CD4-positive, CD25-positive, alpha-beta regulatory T cell (primary cell): Measurements from ENCODE around the gene ITGAL. TPM values are rescaled to one million over a fixed set of nuclear protein-coding genes. Genes with fewer than 3 reads are reported as not detected.
A peak's percentile ranks its signal among the peaks of the same experiment; 100 is the strongest.

ENCODE experiments used
- ATAC-seq, 2 donors: fragments of 150-1000 bp; cut with Tn5 transposase; one replicate each; pipeline ENCODE4 v1.10.0; 2021; ENCODE audit warnings: low read depth in 2 of 2, moderate number of reproducible peaks in 2 of 2, moderate library complexity in 1 of 2
- DNase-seq, 3 donors: peaks; one replicate each; pipeline versions ENCODE4 v3.0.0 to v3.0.0-alpha.2; 2012 to 2022; ENCODE audit warnings: mixed read lengths in 1 of 3
- H3K27ac ChIP-seq: one replicate; pipeline ENCODE4 v1.7.0; 2013; ENCODE audit warnings: mild to moderate bottlenecking, low read length; ENCODE audit not compliant: insufficient read depth, poor library complexity, severe bottlenecking
- H3K27me3 ChIP-seq: one replicate; pipeline ENCODE4 v1.7.0; 2013; ENCODE audit warnings: low read length; ENCODE audit not compliant: control insufficient read depth, insufficient read depth
- H3K36me3 ChIP-seq: one replicate; pipeline ENCODE4 v1.7.0; 2013; ENCODE audit warnings: mild to moderate bottlenecking, low read length, moderate library complexity; ENCODE audit not compliant: control insufficient read depth, insufficient read depth
- H3K4me1 ChIP-seq: 2 replicates; pipeline ENCODE4 v1.7.0; 2013; ENCODE audit warnings: mild to moderate bottlenecking, low read length; ENCODE audit not compliant: insufficient read depth, control insufficient read depth, poor library complexity, severe bottlenecking
- H3K4me3 ChIP-seq: one replicate; pipeline ENCODE4 v1.7.0; 2013; ENCODE audit warnings: low read depth, mild to moderate bottlenecking, low read length, moderate library complexity
- H3K9me3 ChIP-seq, 2 experiments: 1 replicate in 1 of 2; 2 replicates in 1 of 2; pipeline ENCODE4 v1.7.0; 2013; ENCODE audit warnings: low read length in 2 of 2, mild to moderate bottlenecking in 1 of 2, moderate library complexity in 1 of 2; ENCODE audit not compliant: control insufficient read depth in 2 of 2
- H3K27ac Mint-ChIP-seq, 3 donors: one replicate each; pipeline ENCODE4 v1.8.0; 2020 to 2022; ENCODE audit warnings: mild to moderate bottlenecking in 3 of 3, mixed read lengths in 3 of 3, moderate library complexity in 2 of 3
- H3K27me3 Mint-ChIP-seq: one replicate; pipeline ENCODE4 v1.8.0; 2022; ENCODE audit warnings: mild to moderate bottlenecking, mixed read lengths
- H3K36me3 Mint-ChIP-seq: one replicate; pipeline ENCODE4 v1.8.0; 2020; ENCODE audit warnings: mixed read lengths
- H3K4me1 Mint-ChIP-seq, 4 donors: one replicate each; pipeline ENCODE4 v1.8.0; 2020 to 2022; ENCODE audit warnings: mixed read lengths in 4 of 4, mild to moderate bottlenecking in 1 of 4
- H3K4me3 Mint-ChIP-seq, 4 donors: one replicate each; pipeline ENCODE4 v1.8.0; 2020 to 2022; ENCODE audit warnings: mild to moderate bottlenecking in 4 of 4, mixed read lengths in 4 of 4, moderate library complexity in 3 of 4
- H3K9me3 Mint-ChIP-seq, 7 donors: one replicate each; pipeline ENCODE4 v1.8.0; 2020 to 2022; ENCODE audit warnings: mixed read lengths in 7 of 7, mild to moderate bottlenecking in 3 of 7, moderate library complexity in 2 of 7
- polyA plus RNA-seq, 4 donors: library from polyadenylated mRNA; unstranded; fragments of 300-500 nt; fragmentation: Illumina TruSeq; gene quantifications; one replicate each; pipeline ENCODE4 v1.2.3, GENCODE V29; 2021
- total RNA-seq: library from RNA; stranded (reverse); gene quantifications from one replicate; pipeline ENCODE4 v1.2.3, GENCODE V29; 2022

The ITGAL gene
- total and polyA plus RNA-seq, 5 donors from 2014 or later, result 106 to 393 (median 125) TPM

GRCh38 chr16:30570636-30571444, 98.3 kb downstream of the ITGAL start:
- Histone ChIP-seq H3K4me3 (peak overlapping the region; percentile 70), H3K9me3 (no peaks in the 10 kb centered on the region), H3K4me1 (peaks cover 50% of the 10 kb centered on the region), H3K27ac (peak overlapping the region; percentile 97), H3K27me3 (no peaks in the 10 kb centered on the region), H3K36me3 (no peaks in the 10 kb centered on the region)
- DNase-seq, result no peak
- Mint-ChIP-seq H3K27ac (peak overlapping the region; percentile 95 to 99 (median 96)), H3K27me3 (no peaks in the 10 kb centered on the region), H3K4me1 (peaks cover 17 to 54% (median 31%) of the 10 kb centered on the region in 4 donors), H3K4me3 (peak overlapping the region; percentile 86 to 94 (median 90)), H3K36me3 (no peaks in the 10 kb centered on the region), H3K9me3 (no peaks in the 10 kb centered on the region)
- no peak for ATAC-seq

- Mint-ChIP-seq H3K9me3 (no peaks in the 10 kb centered on the region), H3K4me3 (peak within 1 kb of the TSS; percentile 93 to 99 (median 94)), H3K36me3 (no peaks in the 10 kb centered on the region), H3K27ac (peak within 1 kb of the TSS; percentile 95 to 99 (median 97)), H3K4me1 (peaks cover 17 to 48% (median 27%) of the 10 kb centered on the region in 4 donors), H3K27me3 (no peaks in the 10 kb centered on the region)
- Histone ChIP-seq H3K36me3 (no peaks in the 10 kb centered on the region), H3K4me1 (peaks cover 50% of the 10 kb centered on the region), H3K27me3 (no peaks in the 10 kb centered on the region), H3K4me3 (peak within 1 kb of the TSS; percentile 88), H3K9me3 (no peaks in the 10 kb centered on the region), H3K27ac (peak within 1 kb of the TSS; percentile 97)
- DNase-seq (peak; percentile 95 to 99 (median 97)), ATAC-seq (peak; percentile 82 to 83)
Measured at GRCh38 chr16:30571445-30572322, 99.1 kb downstream of the ITGAL start, which contains the start of gene ZNF688. ZNF688 (minus strand) TSS chr16:30571714; CDS start chr16:30571629, 85 bp downstream.

Other genes with a start within 250 kb of the ITGAL start
- gene NPIPB13, start 224.3 kb upstream of the ITGAL start, total RNA-seq, result 30.5 TPM
- gene NPIPB13, start 224.3 kb upstream of the ITGAL start, polyA plus RNA-seq, result 1 to 10 TPM in 1 of 4 donors, under 1 TPM in 3; 0.68 to 1.0 (median 0.86) TPM
- gene CD2BP2, start 117.4 kb upstream of the ITGAL start, total RNA-seq, result 46.7 TPM
- 10 to 100 TPM; 33.5 to 42.1 (median 37.2) TPM for gene CD2BP2, start 117.4 kb upstream of the ITGAL start, polyA plus RNA-seq
- 32.2 TPM for gene TBC1D10B, start 102.2 kb upstream of the ITGAL start, total RNA-seq
- 10 to 100 TPM in 1 of 4 donors, 1 to 10 TPM in 3; 7.1 to 11.7 (median 8.2) TPM for gene TBC1D10B, start 102.2 kb upstream of the ITGAL start, polyA plus RNA-seq
- gene MYL11, start 97.9 kb upstream of the ITGAL start, total RNA-seq, result 4.1 TPM
- gene MYL11, start 97.9 kb upstream of the ITGAL start, polyA plus RNA-seq, result 1 to 10 TPM in 1 of 4 donors, not detected in 3; 1.7 TPM
- 198 TPM for gene SEPTIN1, start 90.2 kb upstream of the ITGAL start, total RNA-seq
- gene SEPTIN1, start 90.2 kb upstream of the ITGAL start, polyA plus RNA-seq, result 100 to 1,000 TPM; 157 to 205 (median 170) TPM
- 6.0 TPM for gene ZNF48, start 77.3 kb upstream of the ITGAL start, total RNA-seq
- gene ZNF48, start 77.3 kb upstream of the ITGAL start, polyA plus RNA-seq, result 1 to 10 TPM; 4.5 to 8.0 (median 6.7) TPM
- gene ZNF771, start 65.1 kb upstream of the ITGAL start, total RNA-seq, result 2.3 TPM
- 1 to 10 TPM; 1.7 to 3.8 (median 3.3) TPM for gene ZNF771, start 65.1 kb upstream of the ITGAL start, polyA plus RNA-seq
- 20.1 TPM for gene DCTPP1, start 42.7 kb upstream of the ITGAL start, total RNA-seq
- 100 to 1,000 TPM in 3 of 4 donors, 10 to 100 TPM in 1; 93.5 to 110 (median 103) TPM for gene DCTPP1, start 42.7 kb upstream of the ITGAL start, polyA plus RNA-seq
- gene SEPHS2, start 26.9 kb upstream of the ITGAL start, total RNA-seq, result 26.0 TPM
- gene SEPHS2, start 26.9 kb upstream of the ITGAL start, polyA plus RNA-seq, result 10 to 100 TPM; 76.4 to 89.8 (median 81.5) TPM
- gene ZNF768, start 53.8 kb downstream of the ITGAL start, total RNA-seq, result 4.0 TPM
- gene ZNF768, start 53.8 kb downstream of the ITGAL start, polyA plus RNA-seq, result 1 to 10 TPM in 1 of 4 donors, under 1 TPM in 3; 0.40 to 1.2 (median 0.66) TPM
- 5.0 TPM for gene ZNF747, start 62.1 kb downstream of the ITGAL start, total RNA-seq
- gene ZNF747, start 62.1 kb downstream of the ITGAL start, polyA plus RNA-seq, result 1 to 10 TPM; 6.4 to 9.4 (median 8.6) TPM
- 15.6 TPM for gene ZNF764, start 85.6 kb downstream of the ITGAL start, total RNA-seq
- gene ZNF764, start 85.6 kb downstream of the ITGAL start, polyA plus RNA-seq, result 1 to 10 TPM; 4.8 to 6.5 (median 5.7) TPM
- 12.1 TPM for gene ZNF688, start 99.0 kb downstream of the ITGAL start, total RNA-seq
- gene ZNF688, start 99.0 kb downstream of the ITGAL start, polyA plus RNA-seq, result 10 to 100 TPM; 34.5 to 59.1 (median 50.5) TPM
- 9.3 TPM for gene ZNF785, start 113.0 kb downstream of the ITGAL start, total RNA-seq
- gene ZNF785, start 113.0 kb downstream of the ITGAL start, polyA plus RNA-seq, result 1 to 10 TPM; 1.4 to 3.5 (median 2.5) TPM
- 14.0 TPM for gene ZNF689, start 137.6 kb downstream of the ITGAL start, total RNA-seq
- 10 to 100 TPM in 2 of 4 donors, 1 to 10 TPM in 2; 8.1 to 16.0 (median 12.2) TPM for gene ZNF689, start 137.6 kb downstream of the ITGAL start, polyA plus RNA-seq
- gene PRR14, start 178.2 kb downstream of the ITGAL start, total RNA-seq, result 104 TPM
- gene PRR14, start 178.2 kb downstream of the ITGAL start, polyA plus RNA-seq, result 10 to 100 TPM; 12.7 to 15.5 (median 13.8) TPM
- gene FBRS, start 185.7 kb downstream of the ITGAL start, total RNA-seq, result 179 TPM
- gene FBRS, start 185.7 kb downstream of the ITGAL start, polyA plus RNA-seq, result 1 to 10 TPM; 2.3 to 4.2 (median 3.3) TPM
- gene SRCAP, start 226.4 kb downstream of the ITGAL start, total RNA-seq, result 83.0 TPM
- 10 to 100 TPM in 1 of 4 donors, 1 to 10 TPM in 3; 4.9 to 12.4 (median 7.5) TPM for gene SRCAP, start 226.4 kb downstream of the ITGAL start, polyA plus RNA-seq